ENCODE data around the gene DNASE1L2.

The DNASE1L2 gene

GRCh38 chr16:2223942-2224486, 12.2 kb upstream of the DNASE1L2 start:
- no peak for DNase-seq (ENCODE audit: low read depth in 2 of 2)

GRCh38 chr16:2226245-2226793, 9.9 kb upstream of the DNASE1L2 start:
- DNase-seq (ENCODE audit: low read depth in 2 of 2), result no peak

- DNase-seq (ENCODE audit: low read depth in 2 of 2), result no peak
Observed at GRCh38 chr16:2226918-2227317, 9.3 kb upstream of the DNASE1L2 start.

GRCh38 chr16:2228161-2228824, 8.0 kb upstream of the DNASE1L2 start:
- DNase-seq (ENCODE audit: low read depth in 2 of 2), result no peak

DNA sequence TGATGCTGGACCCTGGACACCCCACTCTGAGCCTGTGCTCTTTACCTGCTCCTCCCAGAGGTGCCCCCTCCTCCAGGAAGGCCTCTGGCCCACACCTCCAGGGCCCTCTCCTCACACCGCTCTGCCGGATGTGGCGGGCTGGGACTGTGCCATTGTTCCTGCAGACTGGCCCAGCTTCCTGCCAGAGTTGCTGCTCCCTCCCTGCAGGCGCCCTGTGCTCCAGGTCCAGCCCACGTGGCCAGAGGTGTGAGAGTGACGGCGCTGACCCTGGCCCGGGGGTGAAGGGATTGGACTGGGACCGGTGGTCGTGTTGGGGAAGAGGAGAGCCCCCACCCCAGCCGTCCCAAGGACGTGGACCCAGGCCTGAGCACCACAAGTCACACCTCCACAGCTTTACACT, 7.2 kb upstream of the DNASE1L2 start:
- no peak for DNase-seq (ENCODE audit: low read depth in 2 of 2)

DNA sequence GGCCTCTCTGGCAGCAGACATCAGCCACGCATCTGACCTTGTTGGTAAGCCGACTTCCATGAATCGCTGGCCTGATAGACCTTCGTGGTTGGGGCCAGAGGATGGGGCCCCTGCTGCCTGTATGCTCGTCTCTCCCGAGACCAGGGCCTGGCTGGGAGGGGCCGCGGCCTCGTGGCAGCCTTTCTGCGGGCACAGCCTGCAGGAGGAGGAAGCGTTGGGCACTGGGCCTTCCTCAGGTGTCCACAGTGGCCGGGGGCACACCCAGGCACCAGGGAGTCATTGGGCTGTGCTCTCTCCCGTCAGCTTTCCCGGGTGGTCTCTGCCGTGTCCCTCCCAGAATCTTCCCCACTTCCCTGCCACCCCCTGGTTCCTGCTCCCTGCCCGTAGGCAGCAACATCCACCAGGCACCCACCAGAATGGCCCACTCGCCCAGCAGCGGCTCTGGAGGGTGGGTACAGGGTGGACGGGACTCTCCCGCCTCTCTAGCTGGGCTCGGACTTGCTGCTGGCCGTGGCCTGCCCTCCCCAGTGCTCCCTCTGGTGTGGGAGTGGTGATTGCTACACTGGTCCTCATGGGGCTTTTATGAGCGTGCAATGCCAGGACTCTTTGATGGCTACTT, 6.5 kb upstream of the DNASE1L2 start:
- no peak for DNase-seq (ENCODE audit: low read depth in 2 of 2)

DNA sequence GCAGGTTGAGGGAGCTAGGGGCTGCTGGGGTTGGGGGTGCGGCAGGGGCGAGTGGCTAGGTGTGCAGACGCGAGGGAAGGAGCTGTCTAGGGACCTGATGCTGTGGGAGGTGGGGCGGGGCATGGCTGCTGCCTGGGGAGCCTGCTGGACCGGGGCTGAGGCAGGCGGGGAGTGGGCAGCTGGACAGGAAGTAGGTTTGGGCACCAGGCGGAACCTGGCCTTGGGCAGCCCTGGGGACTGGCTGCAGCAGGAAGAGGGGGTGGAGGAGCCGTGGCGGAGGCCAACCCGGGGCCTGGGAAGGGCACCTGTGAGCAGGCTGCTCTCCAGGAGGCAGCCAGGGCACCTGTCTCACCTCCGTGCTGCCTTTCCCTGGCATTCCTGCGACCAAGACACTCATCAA, 5.9 kb upstream of the DNASE1L2 start:
- no peak for DNase-seq (ENCODE audit: low read depth in 2 of 2)

DNA sequence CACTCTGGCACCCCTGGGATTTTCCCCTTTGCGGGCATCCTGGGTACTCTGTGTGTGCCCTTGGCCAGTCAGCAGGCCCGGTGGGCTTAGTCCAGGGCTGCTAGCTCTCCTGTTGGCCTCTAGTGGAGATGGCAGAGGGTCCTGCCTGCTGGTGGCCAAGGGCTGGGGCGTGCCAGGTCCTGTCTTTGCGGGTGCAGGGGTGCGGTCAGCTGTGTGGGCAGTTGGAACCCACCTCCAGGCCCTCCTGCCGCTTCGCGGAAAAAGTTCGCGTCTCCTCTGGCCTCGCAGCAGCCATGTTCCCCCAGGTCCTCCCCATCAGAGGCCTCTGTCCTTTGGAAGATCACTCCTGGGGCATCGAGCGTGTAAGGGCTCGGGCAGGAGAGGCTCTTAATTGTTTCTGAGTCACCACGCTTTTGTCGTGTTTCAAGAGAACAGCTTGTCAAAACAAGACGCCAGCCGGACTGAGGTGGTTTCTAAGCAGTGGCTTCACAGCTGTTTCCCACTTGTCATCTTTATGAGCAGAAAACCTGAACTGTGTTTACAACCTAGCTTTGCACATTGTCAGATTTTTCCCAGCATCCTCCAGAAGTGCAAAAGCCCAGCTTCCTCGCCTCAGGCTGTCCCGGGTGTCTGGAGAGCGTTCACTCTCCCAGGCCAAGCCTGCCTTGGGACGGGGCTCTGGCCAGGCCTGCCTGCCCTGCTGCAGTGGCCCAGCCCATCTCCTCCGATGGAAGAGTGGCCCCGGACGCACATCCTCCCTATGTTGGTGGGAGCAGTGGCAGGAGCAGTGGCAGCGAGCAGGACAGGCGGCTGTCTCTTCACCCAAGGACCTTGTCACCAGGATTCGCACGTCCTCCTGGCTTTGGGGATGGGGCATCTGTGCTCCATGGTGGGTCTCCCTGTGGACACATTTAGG, 5.0 kb upstream of the DNASE1L2 start:
- DNase-seq (ENCODE audit: low read depth in 2 of 2), result no peak

DNA sequence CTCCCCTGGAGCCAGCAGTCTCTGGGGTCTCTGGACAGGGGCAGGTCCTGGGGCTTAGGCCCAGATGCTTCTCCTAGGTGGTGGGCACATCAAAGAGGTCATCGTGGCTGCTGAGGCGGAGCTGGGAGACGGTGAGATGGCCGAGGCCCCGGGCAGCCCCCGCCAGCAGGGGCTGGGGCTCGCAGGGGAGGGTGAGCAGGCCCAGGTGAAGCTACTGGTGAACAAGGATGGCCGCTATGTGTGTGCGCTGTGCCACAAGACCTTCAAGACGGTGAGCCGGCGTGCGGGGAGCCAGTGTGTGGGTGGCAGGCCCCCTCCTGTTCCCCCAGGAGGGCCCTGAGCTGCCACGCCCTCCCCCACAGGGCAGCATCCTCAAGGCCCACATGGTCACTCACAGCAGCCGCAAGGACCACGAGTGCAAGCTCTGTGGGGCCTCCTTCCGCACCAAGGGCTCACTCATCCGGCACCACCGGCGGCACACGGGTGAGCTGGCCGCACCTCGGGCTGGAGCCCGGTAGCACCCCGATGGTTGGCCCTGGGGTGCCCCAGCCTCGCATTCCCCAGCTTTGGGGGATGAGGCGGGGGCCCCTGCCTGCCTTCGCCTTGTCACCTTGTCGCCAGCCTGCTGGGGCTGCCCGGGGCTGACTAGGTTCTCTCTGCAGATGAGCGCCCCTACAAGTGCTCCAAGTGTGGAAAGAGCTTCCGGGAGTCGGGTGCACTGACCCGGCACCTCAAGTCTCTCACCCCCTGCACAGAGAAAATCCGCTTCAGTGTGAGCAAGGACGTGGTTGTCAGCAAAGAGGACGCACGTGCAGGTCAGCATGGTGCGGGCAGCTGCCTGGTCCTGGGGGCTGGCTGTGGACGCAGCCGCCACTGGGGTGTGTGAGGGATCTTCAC, 3.9 kb upstream of the DNASE1L2 start:
- no peak for DNase-seq (ENCODE audit: low read depth in 2 of 2)

DNA sequence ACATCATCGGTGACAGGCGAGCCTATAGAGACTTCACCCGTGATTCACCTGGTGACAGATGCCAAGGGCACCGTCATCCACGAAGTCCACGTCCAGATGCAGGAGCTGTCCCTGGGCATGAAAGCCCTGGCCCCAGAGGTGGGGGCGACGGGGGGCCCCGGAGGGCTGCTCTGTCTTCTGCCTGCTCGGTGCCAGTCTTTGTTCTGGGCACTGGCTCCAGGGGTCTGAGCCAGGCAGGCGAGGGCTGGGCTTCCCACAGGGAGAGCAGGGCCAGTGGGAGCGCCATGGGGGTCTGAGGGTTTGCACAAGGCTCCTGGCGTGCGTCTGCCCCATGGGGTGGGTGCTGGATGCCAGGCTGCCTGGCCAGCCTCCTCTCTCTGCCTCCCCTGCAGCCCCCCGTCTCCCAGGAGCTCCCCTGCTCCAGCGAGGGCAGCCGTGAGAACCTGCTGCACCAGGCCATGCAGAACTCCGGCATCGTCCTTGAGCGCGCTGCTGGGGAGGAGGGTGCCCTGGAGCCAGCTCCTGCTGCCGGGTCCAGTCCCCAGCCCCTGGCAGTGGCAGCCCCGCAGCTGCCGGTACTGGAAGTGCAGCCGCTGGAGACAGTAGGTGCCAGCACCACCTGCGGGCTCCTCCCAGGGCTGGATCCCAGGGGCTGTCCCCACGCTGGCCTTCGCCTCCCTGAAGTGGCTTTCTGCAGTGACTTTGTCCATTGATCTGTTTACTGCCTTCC, 3.0 kb upstream of the DNASE1L2 start:
- DNase-seq (ENCODE audit: low read depth in 2 of 2), result no peak

DNA sequence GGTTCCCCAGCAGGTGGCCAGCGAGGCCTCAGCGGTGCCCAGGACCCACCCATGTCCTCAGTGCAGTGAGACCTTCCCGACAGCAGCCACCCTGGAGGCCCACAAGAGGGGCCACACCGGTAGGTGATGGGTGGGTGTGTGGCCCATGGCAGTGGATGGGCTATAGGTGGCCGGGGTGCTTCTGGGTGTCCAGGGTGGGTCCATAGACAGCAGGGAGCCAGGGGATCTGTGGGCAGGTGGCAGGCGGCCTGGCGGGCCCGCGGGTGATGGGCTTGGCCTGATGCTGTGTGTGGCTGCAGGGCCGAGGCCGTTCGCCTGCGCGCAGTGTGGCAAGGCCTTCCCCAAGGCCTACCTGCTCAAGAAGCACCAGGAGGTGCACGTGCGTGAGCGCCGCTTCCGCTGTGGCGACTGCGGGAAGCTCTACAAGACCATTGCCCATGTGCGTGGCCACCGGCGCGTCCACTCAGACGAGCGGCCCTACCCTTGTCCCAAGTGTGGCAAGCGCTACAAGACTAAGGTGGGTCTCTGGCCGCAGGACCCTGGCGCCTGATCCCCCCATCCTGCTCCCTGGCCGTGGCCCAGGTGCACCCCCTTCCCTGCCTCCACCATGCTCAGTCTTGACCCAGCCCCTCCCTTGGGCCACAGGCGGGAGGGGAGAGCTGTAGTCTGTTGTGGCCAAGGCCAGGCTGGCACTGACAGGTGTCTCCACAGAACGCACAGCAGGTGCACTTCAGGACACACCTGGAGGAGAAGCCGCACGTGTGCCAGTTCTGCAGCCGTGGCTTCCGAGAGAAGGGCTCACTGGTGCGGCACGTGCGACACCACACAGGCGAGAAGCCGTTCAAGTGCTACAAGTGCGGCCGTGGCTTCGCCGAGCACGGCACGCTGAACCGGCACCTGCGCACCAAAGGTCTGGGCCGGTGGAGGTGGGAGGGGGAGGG, 2.1 kb upstream of the DNASE1L2 start:
- no peak for DNase-seq (ENCODE audit: low read depth in 2 of 2)

GRCh38 chr16:2234813-2235170, 1.5 kb upstream of the DNASE1L2 start:
- no peak for DNase-seq (ENCODE audit: low read depth in 2 of 2)

- DNase-seq (ENCODE audit: low read depth in 2 of 2), result no peak
Observed at GRCh38 chr16:2235234-2235651, 1.0 kb upstream of the DNASE1L2 start.

GRCh38 chr16:2235695-2236336, 428 bp upstream of the DNASE1L2 start:
- DNase-seq (ENCODE audit: low read depth in 2 of 2), result no peak

DNA sequence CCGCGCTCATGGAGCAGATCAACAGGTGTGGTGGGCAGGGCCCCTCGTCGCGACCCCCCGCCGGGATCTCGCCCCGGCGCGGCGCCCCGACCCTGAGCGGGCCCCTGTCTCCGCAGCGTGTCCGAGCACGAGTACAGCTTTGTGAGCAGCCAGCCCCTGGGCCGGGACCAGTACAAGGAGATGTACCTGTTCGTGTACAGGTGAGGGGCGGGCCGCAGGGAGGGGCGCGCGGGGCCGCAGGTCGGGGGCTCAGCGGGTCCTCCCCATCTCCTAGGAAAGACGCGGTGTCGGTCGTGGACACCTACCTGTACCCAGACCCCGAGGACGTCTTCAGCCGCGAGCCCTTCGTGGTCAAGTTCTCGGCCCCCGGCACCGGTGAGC, 848 bp downstream of the DNASE1L2 start:
- DNase-seq (ENCODE audit: low read depth in 2 of 2), result no peak

- DNase-seq (ENCODE audit: low read depth in 2 of 2), result no peak
Observed at GRCh38 chr16:2237493-2238149, 1.4 kb downstream of the DNASE1L2 start.

DNA sequence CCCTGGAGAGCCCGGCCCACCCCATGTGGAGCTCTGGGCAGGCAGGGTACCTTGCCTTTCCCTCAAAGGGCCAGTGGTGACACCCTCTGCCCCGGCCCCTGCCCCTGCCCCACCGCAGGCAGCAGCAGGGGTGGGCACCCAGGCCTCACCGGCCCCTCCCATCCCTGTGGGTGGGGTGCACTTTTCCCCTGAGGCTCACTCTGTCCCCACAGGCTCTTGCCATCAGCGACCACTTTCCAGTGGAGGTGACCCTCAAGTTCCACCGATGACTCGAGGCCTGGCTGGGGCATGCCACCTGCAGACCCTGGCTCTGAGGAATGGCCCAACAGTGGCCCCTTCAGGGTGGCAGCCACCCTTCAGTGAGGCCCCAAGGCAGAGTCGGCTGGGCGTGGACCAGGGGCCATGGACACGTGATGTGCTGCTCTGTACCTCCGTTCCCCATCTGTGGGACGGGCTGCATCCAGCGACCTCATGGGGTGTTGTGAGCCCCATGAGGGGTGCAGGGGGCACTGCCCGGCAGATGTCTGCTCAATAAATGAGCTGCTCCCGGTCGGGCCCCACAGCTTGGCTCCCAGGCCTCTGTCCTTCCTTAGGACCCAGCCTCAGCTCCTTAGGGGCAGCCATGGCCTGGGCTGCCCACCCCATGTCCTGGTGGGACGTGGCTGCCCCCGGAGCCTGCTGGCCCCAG, 2.0 kb downstream of the DNASE1L2 start:
- no peak for DNase-seq (ENCODE audit: low read depth in 2 of 2)

Data from fibroblast of skin of left quadriceps (primary cell).